DMS53 treated with DMSO at 0.1 percent for 48 hours (cell line): ENCODE measurements around the gene ASB15.

Experiments
- DNase-seq: peaks from one replicate; lab custom pipeline; 2025; ENCODE audit not compliant: unreplicated experiment; lab: John Stamatoyannopoulos, UW

The ASB15 gene

DNA sequence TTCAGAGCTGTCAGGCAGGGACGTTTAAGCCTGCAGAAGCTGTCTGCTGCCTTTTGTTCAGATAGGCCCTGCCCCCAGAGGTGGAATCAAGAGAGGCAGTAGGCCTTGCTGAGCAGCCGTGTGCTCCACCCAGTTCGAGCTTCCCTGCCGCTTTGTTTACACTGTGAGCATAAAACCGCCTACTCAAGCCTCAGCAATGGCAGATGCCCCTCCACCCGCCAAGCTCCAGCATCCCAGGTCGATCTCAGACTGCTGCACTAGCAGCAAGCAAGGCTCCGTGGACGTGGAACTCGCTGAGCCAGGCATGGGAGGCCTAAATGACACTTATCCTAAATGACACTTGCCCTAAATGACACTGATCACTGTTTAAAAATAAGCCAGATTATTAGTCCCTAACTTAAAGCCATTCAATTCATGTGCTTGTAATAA is 6.8 kb upstream of the ASB15 start:
- peak; percentile 81 for DNase-seq

DNA sequence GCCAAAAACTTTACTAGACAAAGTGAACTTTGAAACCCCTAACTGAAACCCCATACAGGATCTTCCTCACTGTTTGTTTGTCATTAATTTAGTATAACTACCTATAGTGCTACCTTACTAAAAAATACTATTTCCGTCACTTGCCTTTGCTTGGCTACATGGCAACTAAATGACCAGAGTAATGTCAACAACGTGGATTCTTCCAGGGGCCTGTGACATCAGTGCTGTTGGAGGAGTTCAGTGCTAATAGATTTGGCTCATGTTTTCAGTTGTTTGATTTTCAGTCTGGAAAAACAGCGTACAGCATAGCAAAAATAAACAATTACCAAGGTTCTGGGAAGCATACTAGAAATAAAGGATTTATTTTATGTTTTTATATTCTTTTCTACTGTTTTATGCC is 3.0 kb upstream of the ASB15 start:
- DNase-seq: no peak

DNA sequence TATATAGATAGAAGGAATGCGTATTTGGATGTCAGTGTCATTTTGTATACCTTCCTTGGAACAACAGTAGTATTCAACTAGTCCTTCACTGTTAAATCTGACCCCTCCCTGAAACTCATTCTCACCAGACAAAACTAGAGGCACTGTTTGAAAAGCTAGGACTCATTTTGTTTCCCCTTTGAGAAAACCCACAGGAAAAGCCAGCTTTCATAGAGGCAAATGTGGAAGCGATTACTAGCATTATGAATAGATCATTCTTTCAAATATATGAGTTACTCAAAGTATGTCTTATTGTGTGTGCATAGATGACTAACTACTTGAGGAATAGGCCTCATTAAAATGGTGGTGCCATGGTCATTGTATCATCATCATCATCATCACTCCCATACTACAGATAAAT is 1.9 kb upstream of the ASB15 start:
- DNase-seq: no peak

DNA sequence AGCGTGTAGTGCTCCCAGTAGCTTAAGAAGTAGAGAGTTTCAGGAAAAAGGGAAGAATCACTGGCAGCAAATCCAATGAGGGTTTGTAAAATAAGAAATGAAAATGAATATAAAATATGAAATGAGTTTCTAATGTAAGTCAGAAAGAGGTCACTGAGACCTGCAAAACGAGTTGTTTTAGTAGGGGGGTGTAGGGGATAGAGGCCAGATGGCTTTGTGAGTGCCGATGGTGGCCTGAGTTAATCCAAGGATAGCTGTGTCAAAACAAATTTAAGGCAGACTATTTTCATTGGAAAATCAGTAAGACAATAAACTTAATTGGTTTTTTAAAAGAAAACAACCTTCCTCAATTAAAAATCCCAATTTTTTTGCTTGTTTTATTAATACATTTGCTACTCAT is 745 bp upstream of the ASB15 start:
- DNase-seq: no peak

DNA sequence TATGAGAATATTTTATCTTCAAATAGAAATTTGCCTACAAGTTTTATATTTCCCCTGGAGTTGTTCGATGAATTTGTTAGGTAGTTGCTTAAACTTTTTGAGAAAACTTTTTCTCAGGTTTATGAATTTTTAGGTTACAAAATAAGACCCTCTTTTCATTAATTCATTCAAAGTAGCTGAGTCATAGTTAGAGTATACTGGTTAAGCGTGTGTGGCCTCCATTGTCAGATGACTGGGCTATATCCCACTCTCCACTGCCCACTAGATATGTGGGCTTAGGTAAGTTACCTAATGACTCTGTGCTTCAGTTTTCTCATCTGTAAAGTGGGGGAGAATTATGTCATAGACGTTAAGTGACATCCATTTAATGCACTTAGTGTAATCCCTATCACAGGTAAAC is 1.0 kb downstream of the ASB15 start:
- no peak for DNase-seq

DNA sequence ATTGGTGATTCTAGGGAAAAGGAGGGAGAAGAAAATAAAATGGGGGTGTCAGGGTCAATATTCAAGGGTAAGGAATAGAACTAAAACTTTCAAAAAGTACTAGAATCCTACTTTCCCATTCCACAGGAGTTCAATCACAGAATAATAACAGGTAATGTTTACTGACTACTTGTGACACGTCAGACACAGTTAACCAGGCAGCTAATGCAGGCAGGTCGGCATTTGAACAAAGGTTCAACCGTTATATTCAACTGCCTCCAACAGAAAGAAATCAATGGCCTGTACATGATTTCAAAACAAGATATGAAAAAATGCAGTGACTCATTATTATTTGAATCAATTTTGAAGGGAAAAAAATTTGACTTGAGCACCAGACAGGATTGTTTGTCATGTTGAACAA is 3.1 kb downstream of the ASB15 start:
- no peak for DNase-seq

DNA sequence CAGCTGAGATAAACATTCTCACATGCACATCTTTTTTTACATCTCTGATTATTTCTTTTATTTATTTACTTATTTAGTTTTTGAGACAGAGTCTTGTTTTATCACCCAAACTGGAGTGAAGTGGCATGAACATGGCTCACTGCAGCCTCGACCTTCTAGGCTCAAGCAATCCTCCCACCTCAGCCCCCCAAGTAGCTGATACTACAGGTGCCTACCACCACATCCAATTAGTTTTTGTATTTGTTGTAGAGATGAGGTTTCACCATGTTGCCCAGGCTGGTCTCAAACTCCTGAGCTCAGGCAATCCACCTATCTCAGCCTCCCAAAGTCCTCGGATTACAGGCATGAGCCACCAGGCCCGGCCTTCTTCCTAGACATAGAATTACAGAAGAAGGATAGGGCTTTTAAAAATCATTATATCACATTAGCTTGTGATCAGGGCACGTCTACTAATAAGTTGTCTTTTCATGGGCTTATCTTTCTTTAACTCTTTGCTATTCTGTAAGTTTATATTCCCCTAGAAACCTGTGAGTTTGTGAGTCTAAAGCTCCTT is 5.9 kb downstream of the ASB15 start:
- no peak for DNase-seq

DNA sequence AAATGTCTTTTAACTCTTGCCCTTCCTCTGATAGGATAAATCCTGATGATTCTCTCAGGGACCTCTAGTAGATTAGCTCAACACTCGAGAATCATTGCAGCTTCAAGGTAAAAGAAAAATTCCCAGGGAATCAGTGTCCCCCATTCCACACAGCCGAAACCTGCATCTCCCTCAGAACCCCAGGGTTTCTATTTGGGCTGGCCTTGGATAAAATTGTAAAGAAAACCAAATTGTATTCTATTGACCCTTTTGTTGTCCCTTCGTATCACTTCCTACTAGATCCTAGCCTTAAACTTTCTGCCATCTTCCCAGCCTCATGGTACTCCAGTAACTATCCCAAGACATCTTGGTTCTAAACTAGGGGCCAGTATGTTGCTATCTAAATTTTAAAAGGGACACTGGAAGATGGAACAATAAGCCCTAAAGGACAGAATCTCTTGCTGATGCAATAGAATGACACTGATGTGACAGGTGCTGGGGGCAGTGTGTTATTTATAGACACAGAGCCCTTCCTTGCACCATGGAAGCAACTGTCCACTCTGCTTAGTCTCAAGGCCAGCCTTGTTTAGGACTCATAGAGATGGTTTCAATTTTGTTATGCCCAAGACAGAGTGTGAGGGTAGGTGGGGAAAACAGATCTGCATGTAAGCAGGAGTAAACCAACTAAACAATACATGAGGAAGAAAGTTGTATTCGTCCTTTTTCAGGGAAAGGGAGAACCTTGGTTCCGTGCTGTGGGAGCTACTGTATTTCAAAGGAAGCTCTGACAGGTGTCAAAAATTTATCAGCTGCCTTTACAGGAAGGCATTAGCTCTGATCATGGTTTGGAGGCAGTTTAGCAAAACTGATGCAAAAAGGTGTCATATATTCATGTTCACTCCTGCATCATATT is 7.6 kb downstream of the ASB15 start:
- peak; percentile 31 for DNase-seq

DNA sequence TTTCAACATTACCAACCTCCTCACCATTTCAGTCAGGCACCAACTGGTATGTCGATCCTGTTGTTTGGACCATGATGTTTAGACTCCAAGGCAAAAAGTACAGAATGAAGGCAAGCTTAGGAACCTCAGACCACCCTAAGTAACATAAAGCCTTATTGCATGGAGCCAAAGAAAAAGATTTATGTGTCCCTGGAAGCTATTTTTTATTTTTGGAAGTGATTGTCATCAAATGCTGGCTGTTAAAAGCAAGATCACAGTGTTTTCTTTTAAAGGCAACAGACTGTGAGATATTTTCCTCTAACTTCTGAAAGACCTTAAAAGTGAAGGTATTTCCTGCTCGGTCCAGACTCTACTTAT is 8.2 kb downstream of the ASB15 start:
- no peak for DNase-seq

DNA sequence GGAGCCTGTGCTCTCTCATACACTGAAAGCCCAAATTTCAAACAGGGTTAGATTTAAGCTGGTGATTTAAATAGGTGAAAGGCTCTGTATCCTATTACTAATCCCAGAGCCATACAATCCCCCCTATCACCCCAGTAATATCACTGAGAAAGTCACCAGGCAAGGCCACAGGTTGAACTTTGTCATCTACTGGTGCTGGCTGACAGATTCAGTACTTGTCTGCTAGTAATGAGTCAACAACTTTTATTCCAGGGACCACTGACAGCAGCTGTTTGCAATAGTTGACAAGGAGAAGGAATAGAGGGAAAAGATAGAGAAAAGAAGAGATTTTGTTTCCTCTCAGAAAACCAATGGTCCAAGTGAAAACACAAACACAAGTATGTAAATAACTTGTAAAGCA is 10.4 kb downstream of the ASB15 start:
- peak; percentile 31 for DNase-seq

DNA sequence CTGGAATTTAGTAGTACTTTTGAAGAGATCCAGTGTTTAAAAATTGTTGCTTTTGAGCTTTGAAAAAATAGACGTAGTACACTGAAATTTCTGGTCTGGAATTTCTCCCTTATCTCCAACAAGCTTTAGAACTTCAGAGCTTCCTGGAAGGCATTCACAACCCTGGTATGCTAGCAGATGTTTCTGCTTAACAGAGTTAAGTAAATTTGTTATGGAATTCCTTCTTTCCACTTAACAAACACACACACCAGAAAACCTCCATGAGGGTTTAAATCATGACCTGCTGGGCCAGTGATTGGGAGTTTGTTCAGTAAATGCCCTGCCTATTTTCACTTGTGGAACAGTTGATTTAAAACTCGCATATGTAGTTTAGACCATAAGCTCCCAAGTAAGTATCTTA is 13.7 kb downstream of the ASB15 start:
- no peak for DNase-seq

DNA sequence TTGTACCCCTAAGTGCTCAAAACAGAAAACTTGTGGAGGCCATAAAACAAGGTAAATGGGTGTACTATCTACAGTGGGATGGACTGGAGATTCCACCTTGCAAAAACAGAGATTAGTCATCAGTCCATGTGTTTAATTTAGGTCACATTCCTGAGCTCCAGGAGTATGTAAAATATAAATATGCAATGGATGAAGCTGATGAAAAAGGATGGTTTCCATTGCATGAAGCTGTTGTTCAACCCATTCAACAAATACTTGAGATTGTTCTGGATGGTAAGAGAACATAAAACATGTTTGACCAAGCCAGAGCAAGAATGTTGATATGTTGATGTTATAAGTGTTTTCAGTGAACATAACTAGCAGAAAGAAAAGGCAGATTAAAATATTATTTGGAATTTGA is 14.6 kb downstream of the ASB15 start:
- DNase-seq: peak; percentile 27

DNA sequence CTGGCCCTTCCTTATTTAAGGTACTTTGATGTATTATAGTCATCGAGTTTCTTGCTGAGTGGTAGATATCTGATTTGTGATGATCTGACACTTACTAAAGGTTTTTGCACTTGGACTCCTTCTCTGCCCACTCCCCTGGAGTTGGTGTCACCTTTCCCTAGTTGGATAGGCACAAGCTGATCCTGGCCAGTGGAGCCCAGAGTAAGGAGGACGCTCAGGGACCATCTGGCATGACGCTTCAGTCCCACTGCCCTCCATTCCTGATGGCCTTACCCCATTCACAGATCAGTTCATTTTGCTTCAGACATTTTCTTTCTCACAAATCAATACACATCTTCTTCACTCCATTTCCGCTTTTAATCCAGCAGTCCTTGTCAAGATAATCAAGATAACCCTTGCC is 20.1 kb downstream of the ASB15 start:
- DNase-seq: no peak

DNA sequence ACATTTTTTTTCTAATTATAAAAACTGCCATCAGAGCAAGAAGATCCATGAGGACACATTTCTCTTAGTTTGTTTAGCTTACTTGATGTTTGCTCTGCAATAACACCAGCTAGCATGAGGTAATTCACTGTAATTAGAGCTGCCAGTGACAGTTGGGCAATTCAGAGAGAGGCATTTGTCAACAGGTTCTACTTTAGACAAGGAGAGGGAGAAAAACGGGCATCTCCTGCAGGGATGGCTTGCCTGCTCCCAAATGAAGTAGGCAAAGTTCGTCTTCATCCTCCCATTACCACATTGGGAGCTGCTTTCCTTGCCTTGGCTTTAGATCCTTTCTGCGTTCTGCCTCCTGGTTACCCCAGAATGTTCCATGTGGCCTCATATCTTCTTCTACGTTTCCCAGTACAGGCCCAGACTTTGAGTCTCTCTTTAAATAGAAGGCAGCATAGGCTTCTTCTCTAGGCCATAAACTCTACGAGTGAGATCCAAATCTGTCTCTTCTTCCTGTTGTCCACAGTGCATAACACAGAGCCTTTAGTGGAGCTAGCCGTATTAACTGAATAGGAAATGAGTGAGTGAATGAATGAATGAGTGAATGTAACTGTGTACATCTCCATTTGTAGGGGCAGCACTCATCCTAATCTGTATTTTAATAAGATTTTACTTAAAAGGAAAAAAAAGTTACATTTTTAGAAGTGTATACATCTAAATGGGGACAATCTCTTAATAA is 21.2 kb downstream of the ASB15 start:
- peak; percentile 97 for DNase-seq

DNA sequence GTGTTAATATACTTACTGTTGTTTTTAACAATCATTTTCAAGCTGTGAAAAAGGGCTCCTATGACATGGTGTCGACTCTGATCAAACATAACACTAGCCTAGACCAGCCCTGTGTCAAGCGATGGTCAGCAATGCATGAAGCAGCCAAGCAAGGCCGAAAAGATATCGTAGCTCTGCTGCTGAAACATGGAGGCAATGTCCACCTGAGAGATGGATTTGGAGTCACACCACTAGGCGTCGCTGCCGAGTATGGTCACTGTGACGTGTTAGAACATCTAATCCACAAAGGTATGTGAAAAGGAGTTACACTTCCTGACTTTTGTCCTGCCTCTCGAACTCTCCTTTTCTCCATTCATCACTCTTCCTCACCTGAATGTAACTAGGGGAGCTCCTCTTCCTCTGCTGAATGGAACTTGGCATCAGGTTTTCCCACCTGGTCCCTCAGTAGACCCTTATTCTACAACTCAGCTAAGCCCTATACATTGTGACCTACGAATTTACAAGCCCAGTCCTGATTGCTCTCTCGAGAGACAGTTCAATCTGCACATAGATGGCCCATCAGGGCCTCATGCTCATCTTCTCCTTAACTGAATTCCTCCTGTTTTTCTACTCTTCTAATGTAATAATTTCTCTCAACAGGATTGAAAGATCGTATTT is 23.0 kb downstream of the ASB15 start:
- DNase-seq: peak; percentile 38

DNA sequence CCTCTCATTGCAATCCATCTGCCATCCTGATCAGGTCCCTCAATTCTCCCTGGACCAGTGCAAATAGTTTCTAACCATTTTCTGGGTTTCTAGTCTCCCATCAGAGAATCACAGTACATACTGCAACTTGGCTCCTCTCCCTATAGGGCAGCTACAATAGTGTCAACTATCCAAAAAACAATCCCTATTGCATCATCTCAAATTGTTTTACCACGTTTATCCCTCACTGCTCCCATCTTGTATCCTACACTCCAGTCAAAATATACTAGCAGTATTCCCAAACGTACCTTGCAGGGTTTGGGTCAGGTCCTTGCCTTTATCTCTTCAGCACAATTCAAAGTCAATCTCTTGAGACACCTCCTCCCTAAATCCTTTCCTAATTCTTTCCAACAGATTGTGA is 23.6 kb downstream of the ASB15 start:
- DNase-seq: no peak

DNA sequence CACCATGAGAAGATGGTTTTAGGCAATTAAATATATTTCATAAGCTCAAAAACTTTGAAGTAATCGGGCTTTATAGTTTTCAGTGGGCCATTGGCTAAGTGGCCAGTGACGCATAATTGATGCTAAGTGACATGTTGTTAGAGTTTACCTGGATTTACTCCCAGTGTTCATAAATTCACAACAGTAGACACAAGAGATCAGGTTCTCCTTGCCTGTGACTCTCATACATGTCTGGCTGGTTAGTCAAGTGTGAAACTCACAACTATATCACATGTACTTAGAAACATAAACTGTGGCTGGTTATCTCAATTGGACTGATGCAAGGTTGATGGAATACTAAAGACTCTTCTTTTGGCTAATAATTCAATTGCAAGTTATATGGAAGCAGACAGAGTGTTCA is 26.2 kb downstream of the ASB15 start:
- no peak for DNase-seq

DNA sequence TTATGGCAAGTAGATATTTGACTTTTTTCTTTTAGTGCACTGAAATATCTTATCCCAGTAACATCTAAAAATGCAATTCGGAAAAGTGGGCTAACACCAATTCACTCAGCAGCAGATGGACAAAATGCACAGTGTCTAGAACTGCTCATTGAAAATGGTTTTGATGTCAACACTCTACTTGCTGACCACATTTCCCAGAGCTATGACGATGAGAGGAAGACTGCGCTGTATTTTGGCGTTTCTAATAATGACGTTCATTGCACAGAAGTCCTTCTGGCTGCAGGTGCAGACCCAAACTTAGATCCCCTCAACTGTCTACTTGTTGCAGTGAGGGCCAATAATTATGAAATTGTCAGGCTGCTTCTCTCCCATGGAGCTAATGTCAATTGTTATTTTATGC is 27.2 kb downstream of the ASB15 start:
- no peak for DNase-seq

DNA sequence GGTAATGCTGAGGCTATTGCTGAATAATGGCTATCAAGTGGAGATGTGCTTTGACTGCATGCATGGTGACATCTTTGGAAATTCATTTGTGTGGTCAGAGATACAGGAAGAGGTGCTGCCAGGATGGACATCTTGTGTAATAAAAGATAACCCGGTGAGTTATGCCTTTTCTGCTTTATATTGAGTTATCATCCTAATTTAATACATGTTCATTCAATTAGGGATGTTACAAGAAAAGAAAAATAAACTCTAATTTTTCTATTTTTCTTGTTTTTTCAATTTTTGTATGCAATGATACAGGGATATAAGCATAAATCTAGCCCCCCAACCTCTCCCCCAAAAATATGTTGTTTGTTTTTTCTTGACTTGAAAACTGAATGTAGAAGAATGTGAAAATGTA is 27.7 kb downstream of the ASB15 start:
- no peak for DNase-seq

DNA sequence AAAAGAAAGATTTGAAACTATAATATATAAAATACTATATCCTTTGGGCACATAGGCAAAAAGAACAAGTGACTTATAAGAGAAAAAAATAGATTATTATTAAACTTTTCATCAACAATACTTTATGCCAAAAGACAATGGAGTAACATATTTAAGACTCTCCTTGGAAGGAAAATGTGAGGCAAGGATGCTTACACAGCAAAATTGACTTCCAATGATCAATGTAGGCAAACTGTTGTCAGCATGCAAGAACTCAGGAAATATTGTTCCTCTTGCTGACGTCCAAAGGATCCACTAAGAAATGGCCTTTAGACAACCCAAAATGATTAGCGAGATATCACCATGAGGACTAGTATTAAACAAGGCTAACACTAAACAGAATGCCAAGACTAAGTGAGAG is 31.2 kb downstream of the ASB15 start:
- DNase-seq: no peak

DNA sequence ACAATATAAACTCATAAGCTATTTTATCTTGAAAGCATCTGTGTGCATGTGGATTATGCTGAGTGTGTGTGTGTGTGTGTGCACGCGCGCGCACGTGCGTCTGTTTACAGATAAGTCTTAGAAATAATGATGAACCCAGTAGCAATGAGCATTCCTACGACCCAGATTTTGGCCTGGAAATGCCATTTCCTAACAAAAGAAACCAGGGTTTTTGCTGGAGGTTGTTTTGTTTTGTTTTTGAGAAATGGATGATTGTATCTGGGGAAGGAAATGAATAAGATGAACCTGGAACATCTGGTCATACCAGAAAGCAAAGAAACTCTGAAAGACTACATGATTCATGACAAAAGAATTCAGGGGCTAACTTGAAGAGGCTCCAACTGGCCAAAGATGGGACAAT is 31.9 kb downstream of the ASB15 start:
- DNase-seq: no peak
